AG08396 (cell line): ENCODE results near the gene ARL6IP6.
A peak's percentile ranks its signal among the peaks of the same experiment; 100 is the strongest.
"Not testable (repeated sequence)": the region's sequence is repeated elsewhere in the genome, so short reads cannot be mapped to it uniquely, and the experiment has no call there.

ENCODE experiments used
- DNase-seq: peaks from one replicate; pipeline ENCODE4 v3.0.0; 2012; ENCODE audit warnings: low spot score, mixed read lengths

The ARL6IP6 gene

DNA sequence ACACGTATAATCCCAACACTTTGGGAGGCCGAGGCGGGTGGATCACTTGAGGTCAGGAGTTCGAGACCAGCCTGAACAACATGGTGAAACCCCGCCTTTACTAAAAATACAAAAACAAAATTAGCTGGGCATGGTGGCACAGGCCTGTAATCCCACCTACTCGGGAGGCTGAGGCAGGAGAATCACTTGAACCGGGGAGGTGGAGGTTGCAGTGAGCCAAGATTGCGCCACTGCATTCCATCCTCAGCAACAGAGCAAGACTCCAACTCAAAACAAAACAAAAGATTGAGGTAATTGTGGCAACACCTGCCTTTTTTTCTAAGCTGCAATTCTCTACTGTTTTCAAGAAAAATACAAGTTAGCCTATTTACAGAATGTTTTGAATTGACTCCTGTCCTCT lies 4.2 kb downstream of the ARL6IP6 start:
- DNase-seq, result not testable (repeated sequence)

DNA sequence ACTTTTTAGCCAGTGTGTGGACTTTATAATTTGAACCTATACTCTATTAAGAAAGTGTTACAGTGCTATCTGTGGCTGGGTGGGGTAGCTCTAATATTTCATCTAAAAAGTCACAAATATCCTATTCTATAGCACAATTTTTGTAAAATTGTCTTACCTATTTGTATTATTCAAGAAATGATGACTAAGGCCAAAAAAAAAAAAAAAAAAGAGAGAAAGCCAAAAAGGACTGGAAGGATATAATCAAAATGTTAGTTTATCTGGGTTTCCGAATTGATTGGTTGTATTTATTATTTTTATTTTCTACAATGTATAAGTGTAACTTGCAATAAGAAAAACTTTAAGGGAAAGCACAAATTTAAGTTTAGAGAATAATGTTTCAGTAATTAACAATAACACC lies 5.5 kb downstream of the ARL6IP6 start:
- no peak for DNase-seq

DNA sequence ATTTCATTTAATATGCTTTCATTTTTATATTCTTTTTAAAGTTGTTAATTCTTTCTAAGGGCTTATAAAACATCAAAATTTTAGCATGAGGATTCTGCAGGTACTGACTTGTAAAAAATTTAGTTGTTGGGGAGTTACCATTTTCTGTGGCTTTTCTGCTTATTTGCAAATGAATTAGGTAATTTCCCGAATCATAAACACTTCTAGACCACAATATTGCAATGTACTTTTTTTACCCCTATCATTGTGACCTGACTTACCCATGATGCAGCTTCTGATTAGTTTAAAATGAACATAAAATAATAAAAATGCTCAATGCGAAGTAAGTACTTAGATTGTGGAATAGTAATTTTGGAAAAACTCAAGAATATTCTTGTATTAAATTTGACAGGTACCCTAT lies 11.4 kb downstream of the ARL6IP6 start:
- DNase-seq, result no peak

DNA sequence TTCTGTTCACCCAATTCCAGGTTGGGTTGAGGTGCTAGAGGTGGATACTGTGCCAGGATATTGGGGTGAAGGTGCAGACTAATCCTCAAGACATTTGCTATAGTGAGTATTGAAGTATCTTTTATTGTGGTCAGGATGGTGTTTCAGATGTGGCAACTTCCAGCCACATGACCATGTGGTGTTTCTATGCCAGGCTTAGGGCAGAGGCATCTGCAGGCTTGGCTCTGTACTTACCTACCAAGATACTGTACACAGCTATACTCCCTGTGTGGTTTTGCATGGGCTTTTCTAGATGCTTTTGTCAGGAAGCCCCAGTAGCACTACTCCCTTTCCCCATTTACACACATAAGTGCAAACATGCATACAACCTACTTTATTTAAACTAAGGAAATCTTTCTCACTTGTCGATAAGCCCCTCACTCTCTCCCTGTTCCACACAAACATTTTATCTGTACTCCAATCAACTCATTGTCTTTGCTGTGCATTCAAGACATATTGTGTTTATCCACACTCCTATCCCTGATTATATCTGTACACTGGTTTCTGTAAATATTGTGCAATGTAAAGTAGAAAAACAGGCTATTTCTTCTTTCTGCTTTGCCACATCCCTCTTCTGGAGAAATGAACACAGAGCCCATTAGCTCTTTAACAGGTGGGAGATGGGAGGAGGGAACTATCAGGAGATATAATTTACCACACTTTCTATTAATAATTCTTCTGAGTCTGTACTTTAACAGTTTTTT lies 12.3 kb downstream of the ARL6IP6 start:
- DNase-seq, result peak; percentile 3

DNA sequence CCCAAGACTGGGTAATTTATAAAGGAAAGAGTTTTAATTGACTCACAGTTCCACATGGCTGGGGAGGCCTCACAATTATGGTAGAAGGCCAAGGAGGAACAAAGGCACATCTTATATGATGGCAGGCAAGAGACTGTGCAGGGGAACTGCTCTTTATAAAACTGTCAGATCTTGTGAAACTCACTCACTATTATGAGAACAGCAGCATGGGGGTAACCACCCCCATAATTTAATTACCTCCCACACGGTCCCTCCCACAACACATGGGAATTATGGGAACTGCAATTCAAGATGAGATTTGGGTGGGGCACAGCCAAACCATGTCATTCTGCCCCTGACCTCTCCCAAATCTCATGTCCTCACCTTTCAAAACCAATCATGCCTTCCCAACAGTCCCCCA lies 19.1 kb downstream of the ARL6IP6 start:
- not testable (repeated sequence) for DNase-seq

DNA sequence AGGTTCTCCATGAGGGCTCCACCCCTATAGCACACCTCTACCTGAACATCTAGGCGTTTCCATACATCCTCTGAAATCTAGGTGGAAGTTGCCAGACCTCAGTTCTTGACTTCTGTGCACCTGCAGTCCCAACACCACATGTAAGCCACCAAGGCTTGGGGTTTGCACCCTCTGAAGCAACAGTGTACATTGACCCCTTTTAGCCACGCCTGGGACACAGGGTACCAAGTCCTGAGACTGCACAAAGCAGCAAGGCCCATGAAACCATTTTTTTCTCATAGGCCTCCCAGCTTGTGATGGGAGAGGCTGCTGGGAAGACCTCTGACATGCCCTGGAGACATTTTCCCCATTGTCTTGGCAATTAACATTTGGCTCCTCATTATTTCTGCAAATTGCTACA lies 20.0 kb downstream of the ARL6IP6 start:
- no peak for DNase-seq

DNA sequence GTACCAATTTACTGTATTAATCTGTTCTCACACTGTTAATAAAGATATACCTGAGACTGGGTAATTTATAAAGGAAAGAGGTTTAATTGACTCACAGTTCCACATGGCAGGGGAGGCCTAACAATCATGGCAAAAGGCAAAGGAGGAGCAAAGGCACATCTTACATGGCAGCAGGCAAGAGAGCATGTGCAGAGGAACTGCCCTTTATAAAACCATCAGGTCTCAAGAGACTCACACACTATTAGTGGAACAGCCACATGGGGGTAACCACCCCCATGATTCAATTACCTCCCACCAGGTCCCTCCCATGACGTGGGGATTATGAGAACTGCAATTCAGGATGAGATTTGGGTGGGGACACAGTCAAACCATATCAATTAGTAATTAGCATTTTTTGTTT lies 21.3 kb downstream of the ARL6IP6 start:
- DNase-seq, result not testable (repeated sequence)

DNA sequence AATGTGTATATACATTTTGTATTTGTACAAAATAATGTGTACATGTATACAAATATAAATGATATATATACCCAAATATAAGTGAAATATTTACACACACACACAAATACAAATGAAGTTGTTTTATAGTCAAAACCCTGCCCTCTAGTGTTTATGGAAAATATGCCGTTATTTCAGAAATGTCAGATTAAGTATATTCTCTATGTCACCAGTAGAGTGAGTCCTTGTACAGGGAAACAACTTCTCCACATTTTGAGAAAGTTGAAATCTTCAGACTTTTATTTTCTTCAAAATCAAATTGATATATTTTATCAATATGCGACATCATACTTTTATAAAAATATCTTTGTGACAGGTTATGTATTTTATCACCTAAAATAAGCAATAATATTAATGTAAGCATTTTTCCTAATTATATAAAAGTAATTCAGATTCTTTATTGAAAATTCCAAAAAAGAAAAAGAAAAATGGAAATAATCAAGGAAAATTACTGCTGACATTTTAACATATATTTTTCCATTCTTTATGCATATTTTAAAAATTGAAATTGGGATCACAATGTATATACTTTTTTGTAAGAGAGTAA lies 22.4 kb downstream of the ARL6IP6 start:
- DNase-seq, result peak; percentile 20

DNA sequence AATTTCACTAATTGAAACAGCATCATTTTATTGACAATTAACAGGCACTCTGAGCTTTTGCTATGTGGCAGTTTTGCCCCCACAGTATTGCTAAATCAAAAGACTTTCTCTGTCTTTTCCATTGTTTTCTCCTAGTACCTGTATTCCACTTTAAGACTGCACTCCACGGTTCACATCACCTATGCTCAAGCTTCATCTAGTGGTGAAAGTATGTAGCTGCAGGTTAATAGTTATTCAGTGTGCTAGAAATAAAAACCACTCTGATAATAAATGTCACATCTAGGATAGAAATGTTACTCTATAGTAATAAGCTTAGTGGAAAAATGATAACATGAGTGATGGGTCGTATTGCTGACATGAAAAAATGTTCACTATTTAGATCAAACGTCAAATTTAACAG lies 24.6 kb downstream of the ARL6IP6 start:
- peak; percentile 3 for DNase-seq

DNA sequence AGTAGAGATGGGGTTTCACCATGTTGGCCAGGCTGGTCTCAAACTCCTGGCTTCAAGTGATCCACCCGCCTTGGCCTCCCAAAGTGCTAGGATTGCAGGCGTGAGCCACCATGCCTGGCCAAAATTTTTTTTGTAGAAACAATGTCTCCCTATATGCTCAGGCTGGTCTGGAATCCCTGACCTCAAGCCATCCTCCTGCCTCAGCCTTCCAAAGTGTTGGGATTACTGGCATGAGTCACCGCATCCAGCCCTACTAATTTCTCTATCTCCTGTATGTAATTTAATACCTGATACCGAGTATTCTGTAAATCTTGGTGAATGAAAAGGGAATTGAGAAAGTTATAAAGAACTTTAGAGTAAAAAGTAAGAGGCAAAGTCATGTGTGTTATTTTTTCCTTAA lies 29.3 kb downstream of the ARL6IP6 start:
- DNase-seq, result not testable (repeated sequence)

DNA sequence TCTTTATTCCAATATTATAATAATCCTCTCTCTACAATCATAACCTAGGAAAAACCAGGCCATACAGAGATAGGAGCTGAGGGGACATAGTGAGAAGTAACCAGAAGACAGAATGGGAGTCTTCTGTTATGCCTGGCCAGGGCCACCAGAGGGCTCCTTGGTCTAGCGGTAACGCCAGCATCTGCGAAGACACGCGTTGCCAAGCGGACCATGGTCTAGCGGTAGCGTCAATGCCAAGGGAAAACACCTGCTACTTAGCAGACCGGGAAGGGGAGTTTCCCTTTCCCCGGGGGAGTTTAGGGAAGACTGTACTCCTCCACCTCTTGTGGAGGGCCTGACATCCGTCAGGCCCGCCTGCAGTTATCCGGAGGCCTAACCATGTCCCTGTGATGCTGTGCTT lies 36.6 kb downstream of the ARL6IP6 start:
- no peak for DNase-seq

DNA sequence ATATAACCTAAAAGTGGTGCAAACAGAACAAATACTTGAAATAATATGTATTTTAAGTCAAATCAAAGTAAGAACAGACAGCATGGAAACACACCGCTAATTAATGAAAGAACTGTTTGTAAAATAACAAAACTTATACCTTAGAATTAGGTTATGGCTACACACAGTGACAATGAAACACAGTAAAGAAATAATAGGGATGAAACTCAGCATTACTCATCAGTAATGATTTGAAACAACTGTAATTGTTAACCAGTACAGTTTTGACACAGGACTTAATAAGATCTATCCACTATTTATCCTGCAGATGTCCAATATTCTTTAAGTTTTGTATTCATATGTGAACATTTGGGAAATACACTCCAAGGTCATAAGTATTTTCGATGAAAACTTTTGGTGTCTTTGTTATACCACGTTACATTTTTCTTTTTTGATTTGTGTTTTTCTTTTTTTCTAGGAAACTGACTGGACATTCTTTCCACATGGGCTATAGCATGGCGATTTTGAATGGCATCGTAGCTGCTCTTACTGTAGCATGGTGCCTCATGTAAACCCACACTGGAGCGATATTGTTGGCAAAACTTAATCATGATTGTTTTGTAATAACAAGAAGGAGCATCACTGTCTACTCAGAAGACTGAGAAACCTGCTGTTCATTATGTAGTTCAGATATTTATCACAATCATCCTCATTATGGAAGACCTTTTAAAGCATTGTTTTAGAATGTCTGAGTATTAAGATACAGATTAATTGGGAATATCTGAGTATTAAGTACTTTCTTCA lies 41.1 kb downstream of the ARL6IP6 start:
- no peak for DNase-seq

DNA sequence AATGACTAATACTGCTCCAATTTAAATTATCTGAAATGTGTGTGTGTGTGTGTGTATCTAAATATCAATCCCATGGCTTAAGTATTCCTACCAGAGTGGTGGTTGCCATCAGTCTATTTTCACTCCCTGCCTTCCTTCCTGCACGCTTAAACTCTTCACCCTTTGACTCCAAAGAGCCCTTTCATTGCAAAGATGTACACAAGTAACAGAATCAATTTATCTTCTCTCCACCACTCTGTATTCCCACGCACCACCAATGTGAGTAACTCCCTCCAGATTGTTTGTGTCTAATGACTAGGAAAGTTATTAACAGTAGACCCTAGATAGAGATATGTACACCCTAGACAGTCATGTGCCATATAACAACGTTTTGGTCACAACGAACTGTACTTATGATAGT lies 42.8 kb downstream of the ARL6IP6 start:
- no peak for DNase-seq

DNA sequence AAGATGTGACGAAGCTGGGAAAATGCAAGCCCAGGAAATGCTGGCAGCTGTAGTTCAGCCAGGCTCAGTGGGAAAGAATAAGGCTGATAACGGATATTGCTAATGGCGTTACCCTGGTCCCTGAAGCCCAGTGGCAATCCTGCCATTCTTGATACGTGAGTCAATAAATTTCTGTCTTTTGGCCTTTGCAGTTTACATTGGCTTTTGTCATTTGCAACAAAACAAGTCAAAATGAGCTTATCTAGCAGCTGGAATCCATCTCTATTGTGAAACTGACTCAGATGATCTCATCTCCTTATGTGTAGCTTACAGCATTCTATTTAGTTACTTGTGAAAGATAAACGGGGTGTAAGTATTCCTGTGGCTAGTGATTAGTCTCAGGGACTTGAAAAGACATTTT lies 43.8 kb downstream of the ARL6IP6 start:
- DNase-seq, result peak; percentile 55

DNA sequence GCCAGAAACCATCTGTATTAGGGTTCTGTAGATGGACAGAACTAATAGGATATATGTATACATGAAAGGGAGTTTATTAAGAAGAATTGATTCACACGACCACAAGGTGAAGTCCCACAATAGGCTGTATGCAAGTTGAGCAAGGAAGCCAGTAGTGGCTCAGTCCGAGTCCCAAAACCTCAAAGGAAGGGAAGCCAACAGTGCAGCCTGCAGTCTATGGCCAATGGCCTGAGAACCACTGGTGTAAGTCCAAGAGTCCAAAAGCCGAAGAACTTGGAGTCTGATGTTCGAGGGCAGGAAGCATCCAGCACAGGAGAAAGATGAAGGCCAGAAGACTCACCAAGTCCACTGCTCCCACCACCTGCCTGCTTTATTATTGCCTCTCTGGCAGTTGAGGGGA lies 44.8 kb downstream of the ARL6IP6 start:
- DNase-seq, result not testable (repeated sequence)

DNA sequence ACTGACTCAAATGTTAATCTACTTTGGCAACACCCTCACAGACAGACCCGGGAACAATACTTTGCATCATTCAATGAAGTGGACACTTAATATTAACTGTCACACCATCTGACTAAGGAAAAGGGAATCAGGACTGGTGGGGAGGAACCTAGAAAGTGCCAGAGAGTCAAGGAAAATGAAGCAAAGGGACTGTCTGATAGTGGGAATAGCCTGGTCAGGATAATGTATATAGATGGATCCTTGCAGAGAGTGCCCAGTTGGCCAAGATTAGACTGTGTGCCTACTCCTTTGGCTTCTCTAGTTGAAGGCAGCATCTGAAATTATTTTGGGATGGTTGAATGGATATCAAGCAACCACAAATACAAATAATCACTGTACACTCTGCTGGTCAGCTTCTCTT lies 45.2 kb downstream of the ARL6IP6 start:
- DNase-seq, result no peak

DNA sequence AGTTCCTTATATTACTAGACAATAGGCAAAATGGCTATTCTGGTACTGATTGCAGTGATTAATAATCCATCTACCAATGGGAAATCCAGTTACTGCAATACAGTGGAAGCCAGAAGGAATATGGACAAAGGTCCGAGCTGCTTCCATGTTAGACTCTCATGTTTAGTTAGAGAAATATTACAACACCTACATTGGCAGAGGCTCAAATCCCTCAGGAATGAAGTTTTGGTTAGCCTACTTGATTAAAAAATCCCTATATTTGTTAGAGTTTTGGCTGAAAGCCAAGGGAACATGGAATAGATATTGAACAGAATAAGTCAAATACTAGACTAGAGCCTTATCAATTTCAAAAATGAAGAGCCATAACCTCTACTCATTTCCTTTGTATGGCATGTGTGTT lies 48.5 kb downstream of the ARL6IP6 start:
- DNase-seq, result no peak

DNA sequence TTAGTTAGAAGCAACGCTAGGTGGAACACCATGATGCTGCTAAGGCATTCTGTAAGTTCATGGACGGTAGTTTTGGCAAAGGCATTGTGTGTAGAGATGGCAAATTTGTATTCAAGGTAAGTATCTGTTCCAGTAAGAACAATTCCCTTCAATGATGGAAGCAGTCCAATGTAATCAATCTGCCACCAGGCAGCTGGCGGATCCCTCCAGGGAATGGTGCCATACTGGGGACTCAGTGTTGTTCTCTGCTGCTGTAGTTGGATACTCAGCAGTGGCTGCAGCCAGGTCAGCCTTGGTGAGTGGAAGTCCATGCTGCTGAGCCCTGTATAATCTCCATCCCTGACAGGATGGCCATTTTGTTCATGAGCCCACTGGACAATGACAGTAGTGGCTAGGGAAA lies 62.8 kb downstream of the ARL6IP6 start:
- DNase-seq, result no peak

DNA sequence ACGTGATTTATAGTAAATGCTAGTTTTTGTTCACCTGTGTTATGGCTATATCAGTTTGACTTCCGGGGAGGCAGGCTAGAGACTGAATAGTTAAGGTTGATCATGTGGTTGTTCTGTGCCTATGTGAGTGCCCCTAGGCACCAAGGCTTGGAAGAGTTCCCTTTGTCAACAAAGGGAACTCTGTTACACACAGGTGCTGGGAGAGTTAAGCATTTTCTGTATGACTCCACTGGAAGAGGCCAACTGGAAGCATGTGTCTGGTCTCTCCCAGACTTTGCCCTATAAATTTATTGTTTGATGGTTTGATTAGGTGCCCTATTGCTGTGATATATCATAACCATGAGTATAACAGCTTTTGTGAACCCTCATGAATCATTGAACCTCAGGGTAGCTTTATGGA lies 63.8 kb downstream of the ARL6IP6 start:
- DNase-seq, result no peak

DNA sequence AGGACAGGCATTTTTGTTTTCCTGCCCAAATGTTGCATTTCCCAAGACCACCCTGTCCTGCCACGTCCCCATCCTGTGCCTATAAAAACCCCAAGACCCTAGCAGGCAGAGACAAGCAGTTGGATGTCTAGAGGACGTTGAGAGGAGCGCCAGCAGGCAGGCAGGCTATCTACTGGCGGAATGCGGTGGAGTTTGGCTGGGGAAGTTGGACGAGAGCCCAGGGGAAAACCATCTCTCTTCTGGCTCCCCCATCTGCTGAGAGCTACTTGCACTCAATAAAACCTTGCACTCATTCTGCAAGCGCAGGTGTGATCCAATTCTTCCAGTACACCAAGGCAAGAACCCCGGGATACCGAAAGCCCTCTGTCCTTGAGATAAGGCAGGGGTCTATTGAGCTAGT lies 72.5 kb downstream of the ARL6IP6 start:
- DNase-seq, result no peak

DNA sequence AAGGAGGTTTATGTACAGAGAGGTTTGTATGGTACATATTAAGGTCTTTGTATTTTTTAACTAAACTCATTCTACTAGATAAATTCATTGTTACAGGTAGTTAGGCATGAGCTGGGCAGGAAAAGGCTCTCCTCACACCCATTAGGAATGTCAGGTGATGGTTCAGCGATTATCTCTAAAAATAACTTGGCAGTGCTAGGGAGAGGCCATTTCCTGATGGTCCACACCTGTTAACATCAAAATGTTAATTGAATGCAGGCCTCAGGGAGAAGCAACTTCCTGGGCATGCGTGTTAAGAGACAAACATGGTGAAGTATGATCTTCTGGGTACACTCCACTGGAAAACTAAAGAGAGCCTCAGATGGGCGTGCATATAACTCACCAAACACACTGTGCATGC lies 73.6 kb downstream of the ARL6IP6 start:
- no peak for DNase-seq

DNA sequence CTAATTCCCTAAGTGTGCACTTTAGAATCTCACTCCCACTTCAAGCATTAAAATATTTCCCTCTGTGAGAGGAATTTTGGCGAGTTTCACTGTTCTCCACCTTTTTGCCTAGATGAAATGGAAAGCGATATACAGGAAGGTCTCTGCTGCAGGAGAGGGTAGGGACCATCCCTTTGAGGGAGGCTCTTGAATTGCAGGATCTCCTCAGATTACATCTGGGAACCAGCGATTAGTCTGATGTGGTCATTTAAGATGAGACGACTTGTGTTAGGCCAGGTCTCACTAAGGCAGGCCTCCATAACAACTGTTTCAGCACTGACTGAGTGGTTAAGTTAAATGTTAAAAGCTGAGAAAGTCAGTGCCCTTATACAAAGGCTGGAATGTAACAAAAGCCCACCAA lies 74.6 kb downstream of the ARL6IP6 start:
- DNase-seq, result no peak

DNA sequence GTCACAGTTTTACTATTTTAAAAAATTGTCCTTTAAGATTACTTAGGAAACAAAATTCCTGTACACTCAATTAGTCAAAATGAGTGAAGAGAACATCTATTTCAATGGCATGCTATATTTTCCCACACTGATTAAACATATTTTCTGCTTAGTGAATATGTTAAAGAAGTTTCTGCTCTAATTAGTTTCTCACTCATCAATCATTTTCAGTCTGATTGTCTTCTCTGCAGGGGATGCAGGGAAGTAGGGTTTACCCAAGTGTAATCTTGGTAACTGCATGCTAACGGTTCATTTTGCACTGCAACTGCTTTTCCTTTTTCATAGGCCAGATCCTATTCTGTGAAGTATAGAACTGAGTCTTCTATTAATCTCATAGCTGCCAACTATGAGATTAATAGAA lies 78.5 kb downstream of the ARL6IP6 start:
- no peak for DNase-seq
